GM21717 (cell line): ENCODE data around the gene AQP1.

Experiments
- ATAC-seq: cut with Tn5 transposase; IDR thresholded peaks from one replicate; pipeline ENCODE4 v1.9.1; 2021; ENCODE audit warnings: mild to moderate bottlenecking, moderate library complexity; ENCODE audit not compliant: unreplicated experiment

The AQP1 gene

DNA sequence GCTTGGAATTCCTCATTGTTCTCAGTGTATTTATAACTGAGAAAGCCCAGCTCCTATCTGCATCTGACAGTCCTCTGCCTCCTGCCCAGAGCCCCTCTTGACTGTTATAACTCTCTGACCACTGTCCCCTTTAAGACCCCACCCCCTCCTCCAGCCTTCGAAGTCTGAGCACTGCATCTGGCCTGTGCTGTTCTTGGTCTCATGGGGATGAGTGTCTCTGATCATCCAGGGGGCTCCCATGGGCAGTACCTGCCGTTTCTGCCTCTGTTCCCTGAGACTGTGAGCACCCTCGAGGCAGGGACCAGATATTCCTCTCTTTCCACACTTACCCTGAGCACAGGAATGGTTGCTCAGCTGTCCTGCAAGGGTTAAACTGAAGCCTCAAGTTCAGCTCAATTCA lies 59.8 kb downstream of the AQP1 start:
- ATAC-seq, result no peak

- ATAC-seq, result no peak
These were observed 60.3 kb downstream of the AQP1 start for GRCh38 chr7:30971840-30972563.

DNA sequence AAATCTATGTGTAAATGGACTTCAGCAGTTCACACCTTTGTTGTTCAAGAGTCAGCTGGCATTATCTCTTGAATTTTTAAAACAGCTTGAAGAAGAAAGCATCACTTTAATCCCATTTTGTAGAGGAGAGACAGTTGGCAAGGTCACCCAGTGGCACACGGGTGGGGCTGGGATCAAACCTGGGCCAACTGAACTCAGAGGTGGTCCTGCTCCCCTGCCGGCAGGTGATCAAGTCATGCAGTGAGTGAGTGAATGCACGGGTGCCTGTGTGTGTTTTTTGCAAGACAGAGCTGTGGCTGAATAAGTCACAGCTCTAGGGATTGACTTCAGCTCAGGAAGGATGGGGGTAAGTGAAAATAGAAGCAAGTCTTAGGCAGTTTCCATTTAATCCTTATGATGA lies 61.6 kb downstream of the AQP1 start:
- ATAC-seq, result no peak

DNA sequence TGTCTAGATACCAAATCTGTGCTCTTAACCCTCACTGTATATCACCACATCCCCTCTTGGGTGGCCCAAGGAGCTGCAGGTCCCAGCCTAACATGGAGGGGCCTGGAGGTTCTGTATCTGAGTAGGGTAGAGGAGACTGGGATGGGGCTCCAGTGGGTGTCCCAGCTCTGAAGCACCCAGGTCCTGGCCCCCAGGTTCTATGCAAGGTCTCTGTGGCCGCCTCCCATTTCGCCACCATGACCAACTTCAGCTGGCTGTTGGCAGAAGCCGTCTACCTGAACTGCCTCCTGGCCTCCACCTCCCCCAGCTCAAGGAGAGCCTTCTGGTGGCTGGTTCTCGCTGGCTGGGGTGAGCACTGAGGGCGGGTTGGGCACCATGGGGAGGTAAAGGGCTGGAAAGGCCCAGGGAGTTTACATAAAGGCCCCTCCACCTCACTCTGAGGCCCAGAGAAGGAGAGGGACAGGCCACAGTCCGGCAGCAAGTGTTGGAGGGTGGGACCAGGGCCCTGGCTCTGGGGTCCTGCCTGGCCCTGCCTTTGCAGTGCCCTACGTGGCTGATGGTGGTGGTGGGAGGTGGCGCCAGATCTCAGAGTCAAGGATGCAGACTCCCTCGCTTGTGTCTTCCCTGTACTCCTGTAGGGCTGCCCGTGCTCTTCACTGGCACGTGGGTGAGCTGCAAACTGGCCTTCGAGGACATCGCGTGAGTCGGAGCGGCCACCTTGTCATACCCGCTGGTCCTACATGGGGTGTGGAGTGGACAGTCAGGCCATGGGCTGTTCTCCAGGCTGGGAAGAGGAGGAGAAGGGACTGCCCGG lies 62.3 kb downstream of the AQP1 start:
- no peak for ATAC-seq

DNA sequence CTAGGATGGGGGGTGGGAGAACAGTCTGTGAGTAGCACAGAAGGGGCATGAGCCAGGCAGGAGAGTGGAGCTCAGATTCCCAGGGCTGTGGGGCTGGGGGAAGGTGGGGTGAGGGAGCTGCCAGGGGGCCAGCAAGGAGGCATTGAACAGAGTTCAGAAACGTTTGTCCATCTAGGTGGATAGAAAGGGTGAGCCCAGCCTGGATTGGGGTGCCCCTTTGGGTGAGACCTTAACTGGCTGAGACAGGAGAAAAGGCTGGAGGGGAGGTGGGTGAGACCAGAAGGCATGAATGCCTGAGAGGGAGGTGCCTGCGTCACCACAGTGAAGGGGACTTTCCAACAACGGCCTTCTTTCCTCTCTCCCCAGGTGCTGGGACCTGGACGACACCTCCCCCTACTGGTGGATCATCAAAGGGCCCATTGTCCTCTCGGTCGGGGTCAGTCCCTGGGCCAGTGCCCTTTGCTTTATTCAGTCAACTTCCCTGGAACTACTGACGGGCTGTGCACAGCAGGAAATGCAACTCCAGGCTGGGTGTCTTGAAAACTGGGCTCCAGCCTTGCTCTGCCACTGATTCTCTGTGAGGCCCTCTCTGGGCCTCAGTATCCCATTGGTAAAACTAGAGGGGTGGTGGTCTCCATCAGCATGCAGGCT lies 63.1 kb downstream of the AQP1 start:
- peak; percentile 96 for ATAC-seq
